Activated naive CD8-positive, alpha-beta T cell treated with anti-CD3 and anti-CD28 coated beads, Interleukin-2, amount 50 U/mL, for 16 hours (primary cell): ENCODE data around the gene ALOX15B.
A peak's percentile ranks its signal among the peaks of the same experiment; 100 is the strongest.

Experiments
- DNase-seq: peaks from one replicate; pipeline ENCODE4 v3.0.0-alpha.2; 2020; ENCODE audit warnings: low read depth, low spot score

The ALOX15B gene

GRCh38 chr17:8032442-8032841, 6.4 kb upstream of the ALOX15B start:
- DNase-seq: no peak

- DNase-seq: no peak
Measured at GRCh38 chr17:8039611-8040168, 831 bp downstream of the ALOX15B start.

- DNase-seq: no peak
Measured at GRCh38 chr17:8041249-8041928, 2.5 kb downstream of the ALOX15B start.

- DNase-seq: no peak
Measured at GRCh38 chr17:8041979-8042378, 3.1 kb downstream of the ALOX15B start.

DNA sequence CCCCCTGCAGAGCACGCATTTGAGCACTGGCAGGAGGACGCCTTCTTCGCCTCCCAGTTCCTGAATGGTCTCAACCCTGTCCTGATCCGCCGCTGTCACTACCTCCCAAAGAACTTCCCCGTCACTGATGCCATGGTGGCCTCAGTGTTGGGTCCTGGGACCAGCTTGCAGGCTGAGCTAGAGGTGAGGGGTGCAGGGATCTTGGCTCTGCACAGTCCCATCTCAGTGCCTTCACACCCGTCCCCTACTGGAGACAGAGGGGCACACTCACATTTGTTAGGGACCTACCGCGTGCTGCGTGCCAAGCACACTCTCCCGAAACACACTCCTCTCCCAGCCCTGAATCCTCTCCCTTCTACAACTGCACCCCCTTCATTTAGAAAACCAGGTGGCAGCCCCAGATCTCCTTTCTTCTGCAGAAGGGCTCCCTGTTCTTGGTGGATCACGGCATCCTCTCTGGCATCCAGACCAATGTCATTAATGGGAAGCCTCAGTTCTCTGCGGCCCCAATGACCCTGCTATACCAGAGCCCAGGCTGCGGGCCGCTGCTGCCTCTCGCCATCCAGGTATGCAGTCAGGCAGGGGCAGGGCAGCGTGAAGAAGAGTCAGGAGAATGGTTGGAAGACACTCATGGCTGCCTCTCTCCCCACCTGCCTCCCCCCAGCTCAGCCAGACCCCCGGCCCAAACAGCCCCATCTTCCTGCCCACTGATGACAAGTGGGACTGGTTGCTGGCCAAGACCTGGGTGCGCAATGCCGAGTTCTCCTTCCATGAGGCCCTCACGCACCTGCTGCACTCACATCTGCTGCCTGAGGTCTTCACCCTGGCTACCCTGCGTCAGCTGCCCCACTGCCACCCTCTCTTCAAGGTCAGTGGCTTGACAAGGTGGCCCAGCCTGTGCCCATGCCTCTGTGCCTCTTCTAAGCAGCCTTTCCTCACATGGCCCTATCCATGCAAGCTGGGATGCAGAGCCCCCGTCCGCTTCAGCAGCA, 6.3 kb downstream of the ALOX15B start:
- no peak for DNase-seq

- no peak for DNase-seq
Measured at GRCh38 chr17:8046306-8046928, 7.6 kb downstream of the ALOX15B start.

GRCh38 chr17:8046929-8047768, 8.3 kb downstream of the ALOX15B start:
- no peak for DNase-seq

DNA sequence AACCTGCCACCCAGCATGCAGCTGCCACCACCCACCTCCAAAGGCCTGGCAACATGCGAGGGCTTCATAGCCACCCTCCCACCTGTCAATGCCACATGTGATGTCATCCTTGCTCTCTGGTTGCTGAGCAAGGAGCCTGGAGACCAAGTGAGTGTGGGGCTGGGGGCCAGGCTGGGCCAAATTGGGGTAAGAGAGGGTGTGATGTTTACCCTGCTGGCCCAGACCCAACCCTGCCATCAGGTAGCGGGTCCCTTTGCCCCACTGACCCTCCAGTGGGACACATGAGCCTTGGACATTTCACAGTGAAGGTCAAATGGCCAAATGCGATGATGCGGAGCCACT, 8.9 kb downstream of the ALOX15B start:
- DNase-seq: no peak

DNA sequence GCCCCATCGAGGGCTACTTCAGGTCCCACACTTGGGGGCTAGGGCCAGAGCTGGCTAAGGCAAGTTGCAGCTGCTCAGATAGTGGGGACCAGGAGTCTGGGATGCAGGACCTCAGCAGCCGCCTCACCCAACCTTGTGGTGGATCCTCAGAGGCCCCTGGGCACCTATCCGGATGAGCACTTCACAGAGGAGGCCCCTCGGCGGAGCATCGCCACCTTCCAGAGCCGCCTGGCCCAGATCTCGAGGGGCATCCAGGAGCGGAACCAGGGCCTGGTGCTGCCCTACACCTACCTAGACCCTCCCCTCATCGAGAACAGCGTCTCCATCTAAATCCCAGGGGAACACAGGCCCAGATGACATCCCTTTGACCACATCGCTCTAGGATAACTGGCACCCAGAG, 9.4 kb downstream of the ALOX15B start:
- DNase-seq: no peak

DNA sequence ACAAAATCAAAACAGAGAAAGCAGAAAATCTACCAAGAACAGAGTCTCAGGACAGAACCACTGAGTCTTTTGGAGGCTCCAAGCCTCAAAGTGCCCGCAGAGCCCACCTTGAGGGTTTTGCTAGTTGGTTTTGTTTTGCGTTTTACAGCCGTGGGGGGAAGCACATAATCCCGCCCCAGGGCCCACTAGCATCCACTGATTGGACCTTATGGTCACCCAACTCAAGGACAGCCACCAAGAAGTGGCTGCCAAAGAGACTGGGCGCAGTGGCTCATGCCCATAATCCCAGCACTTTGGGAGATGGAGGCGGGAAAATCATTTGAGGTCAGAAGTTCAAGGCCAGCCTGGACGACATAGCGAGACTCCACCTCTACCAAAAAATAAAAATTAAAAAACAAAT, 9.9 kb downstream of the ALOX15B start:
- no peak for DNase-seq

GRCh38 chr17:8051831-8052230, 13.0 kb downstream of the ALOX15B start:
- DNase-seq: no peak

GRCh38 chr17:8052256-8053252, 13.7 kb downstream of the ALOX15B start:
- DNase-seq: no peak

DNA sequence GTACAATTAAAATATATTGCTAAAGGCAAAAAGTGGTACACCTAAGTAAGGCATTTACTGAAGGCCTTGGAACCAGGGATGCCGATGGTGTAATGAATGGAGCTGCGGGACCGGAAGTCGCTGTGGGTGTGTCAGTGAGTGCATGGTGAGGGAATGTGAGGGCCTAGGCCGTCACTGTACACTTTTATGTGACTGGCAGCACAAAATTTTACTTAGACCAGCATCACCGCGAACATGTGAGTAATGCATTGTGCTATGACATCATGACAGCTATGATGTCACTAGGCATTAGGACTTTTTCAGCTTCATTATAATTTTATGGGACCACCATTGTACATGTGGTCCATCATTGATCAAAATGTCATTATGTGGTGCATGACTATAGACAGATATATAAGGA, 14.7 kb downstream of the ALOX15B start:
- DNase-seq: no peak

DNA sequence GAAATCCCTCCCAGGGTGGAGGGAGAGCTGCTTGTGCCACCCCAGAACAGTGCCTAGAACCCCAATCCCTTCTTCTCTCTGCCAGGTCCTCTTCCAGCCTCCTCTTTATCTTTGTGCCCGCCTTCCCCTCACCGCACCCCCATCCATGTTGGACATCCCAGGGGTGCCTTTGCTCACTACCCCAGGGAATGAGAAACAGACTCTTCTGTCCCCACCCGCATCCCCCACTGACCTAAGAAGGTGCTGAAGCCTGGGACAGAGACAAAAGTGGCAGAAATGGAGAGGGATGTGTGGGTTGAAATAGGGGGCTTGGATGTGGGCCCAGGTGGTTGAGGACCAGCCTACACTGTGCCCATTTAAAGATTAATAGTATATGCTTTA, 17.0 kb downstream of the ALOX15B start:
- DNase-seq: no peak

- DNase-seq: no peak
Measured at GRCh38 chr17:8056232-8056975, 17.5 kb downstream of the ALOX15B start.

DNA sequence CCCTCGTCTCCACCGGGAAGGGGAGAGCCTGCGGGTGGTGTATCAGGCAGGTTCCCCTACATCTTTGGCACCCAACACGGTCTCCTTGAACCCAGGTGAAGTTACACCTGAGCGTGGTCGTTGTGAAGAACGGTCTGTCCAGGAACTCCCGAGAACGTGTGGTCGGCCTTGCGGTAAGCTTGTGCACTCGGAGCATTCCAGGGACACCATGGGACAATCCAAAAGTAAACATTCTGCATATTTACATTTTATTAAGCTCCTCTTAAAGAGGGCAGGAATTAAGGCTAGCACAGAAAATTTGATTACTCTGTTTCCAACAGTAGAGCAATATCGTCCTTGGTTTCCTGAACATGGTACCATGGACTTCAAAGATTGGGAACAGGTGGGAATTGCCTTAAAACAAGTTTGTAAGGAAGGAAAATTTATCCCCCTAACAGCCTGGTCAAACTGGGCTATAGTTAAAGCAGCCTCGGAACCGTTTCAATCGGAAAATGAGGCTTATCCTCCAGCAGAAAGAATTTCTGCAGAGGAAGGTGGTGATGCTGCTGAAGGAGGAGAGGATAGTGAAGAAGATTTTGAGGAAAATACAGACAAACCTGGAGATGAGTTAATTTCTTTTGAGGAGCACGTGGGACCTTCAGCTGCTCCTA, 18.2 kb downstream of the ALOX15B start:
- no peak for DNase-seq

- DNase-seq: peak; percentile 14
Measured at GRCh38 chr17:8057691-8058114, 18.8 kb downstream of the ALOX15B start.

- DNase-seq: no peak
Measured at GRCh38 chr17:8059131-8059530, 20.3 kb downstream of the ALOX15B start.

- DNase-seq: peak; percentile 47
Measured at GRCh38 chr17:8060274-8060673, 21.4 kb downstream of the ALOX15B start.
